ENCODE results near the gene RNF32.

- no peak for TF ChIP-seq POLR2A (IDR thresholded peaks at IDR 0.05; ENCODE audit: low read depth, low read length)
- no peak for TF ChIP-seq POLR2AphosphoS5 (IDR thresholded peaks at IDR 0.05; ENCODE audit: low read depth, low read length)
- TF ChIP-seq SPI1 (IDR thresholded peaks at IDR 0.05; ENCODE audit: low read depth, low read length): no peak
- no peak for TF ChIP-seq POU2F2 (IDR thresholded peaks at IDR 0.05; ENCODE audit: low read depth, low read length)
- TF ChIP-seq PAX5 (IDR thresholded peaks at IDR 0.05; ENCODE audit: insufficient read depth, low read length, severe bottlenecking): no peak
These were observed 17.1 kb downstream of the RNF32 start for GRCh38 chr7:156657681-156658080.

Data from GM12891 (cell line).